Effector CD8-positive, alpha-beta T cell (primary cell): Measurements from ENCODE around the gene PXDN.
"Not testable (repeated sequence)": the region's sequence is repeated elsewhere in the genome, so short reads cannot be mapped to it uniquely, and the experiment has no call there.

ENCODE experiments used
- DNase-seq: peaks from one replicate; lab custom pipeline; 2025; lab: John Stamatoyannopoulos, UW

PXDN gene

DNA sequence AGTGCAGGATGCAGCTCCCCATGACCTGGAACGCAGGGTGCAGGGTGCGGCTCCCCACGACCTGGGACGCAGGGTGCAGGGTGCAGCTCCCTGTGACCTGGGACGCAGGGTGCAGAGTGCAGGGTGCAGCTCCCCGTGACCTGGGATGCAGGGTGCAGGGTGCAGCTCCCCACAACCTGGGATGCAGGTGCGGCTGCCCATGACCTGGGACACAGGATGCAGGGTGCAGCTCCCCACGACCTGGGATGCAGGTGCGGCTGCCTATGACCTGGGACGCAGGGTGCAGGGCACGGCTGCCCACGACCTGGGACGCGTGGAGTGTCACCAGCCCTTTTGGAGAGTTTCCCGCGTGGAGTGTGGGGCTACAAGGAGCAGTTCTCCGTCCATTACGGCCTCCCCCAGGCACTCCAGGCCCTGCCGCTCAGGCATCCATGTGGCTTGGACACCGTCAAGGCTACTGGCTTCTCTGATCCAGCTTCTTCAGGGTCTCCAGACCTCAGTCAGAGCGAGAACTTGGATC is 38.7 kb downstream of the PXDN start:
- no peak for DNase-seq

GRCh38 chr2:1704631-1705556 is 39.4 kb downstream of the PXDN start:
- no peak for DNase-seq

- no peak for DNase-seq
Observed at GRCh38 chr2:1702186-1702565, 42.1 kb downstream of the PXDN start.

- no peak for DNase-seq
Observed at GRCh38 chr2:1701556-1702185, 42.6 kb downstream of the PXDN start.

DNA sequence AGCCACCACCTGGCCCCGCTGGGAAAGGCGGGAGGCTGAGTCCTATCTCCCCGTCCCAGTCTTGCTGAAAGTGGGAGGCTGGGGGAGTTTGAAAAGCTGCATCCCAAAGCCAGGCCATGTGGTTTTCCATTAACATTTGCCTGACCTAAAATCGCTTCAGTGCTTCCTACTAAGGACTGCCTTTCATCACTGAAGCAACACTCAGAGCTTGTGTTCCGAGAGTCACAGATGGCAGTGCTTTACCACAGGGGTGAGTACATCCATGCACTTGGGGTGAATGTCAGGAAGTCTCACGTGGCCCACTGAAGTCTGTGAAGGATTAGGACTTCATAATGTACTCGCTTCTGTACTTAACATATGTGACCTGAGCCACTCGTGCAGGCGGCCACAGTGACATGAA is 43.3 kb downstream of the PXDN start:
- no peak for DNase-seq

DNA sequence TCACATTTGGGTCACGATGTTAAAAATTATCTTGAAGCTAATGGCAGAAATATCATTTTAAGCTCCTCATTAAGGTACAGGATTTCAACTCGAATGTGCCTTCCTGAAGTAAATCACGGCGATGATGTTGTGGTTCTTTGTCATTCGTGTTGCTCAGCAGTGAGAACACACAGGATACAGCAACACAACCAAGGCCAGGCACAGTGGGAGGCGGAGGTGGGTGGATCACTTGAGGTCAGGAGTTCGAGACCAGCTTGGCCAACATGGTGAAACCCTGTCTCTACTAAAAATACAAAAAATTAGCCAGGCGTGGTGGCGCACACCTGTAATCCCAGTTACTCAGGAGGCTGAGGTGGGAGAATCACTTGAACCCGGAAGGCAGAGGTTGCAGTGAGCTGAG is 43.9 kb downstream of the PXDN start:
- not testable (repeated sequence) for DNase-seq

DNA sequence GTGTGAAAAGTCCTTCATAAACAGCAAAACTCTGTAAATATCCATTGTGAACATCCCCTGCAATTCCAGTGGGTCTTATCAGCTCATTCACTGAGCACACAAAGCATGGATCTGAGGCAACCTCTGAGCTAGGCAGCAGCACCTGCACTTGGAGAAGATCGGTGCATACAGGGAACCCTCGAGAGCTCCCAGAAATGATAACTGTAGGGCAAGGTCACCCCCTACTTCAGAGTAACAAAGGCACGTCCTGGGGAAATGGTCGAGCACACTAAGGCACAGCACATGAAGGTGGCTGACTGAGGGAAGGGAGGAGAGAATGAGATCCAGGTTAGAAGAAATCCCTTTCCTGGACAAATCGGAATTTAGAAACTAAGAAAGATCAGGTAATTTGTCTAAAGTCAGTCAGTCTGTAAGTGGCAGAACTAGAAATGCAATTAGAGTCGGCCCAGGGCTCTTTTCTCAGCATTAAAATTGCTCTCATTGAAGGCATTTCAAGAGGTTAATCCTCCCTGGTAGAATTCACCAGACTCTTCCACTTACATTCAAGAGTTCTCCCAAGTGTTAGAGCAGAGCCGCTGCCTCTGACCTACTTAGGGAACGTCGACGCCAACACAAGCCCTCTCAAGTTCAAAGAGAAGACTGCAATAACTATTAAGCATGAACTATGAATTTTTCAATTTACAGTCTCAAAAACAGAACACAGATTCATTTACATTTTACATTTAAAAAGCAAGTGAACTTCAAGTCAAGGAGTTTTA is 45.9 kb downstream of the PXDN start:
- DNase-seq = no peak

DNA sequence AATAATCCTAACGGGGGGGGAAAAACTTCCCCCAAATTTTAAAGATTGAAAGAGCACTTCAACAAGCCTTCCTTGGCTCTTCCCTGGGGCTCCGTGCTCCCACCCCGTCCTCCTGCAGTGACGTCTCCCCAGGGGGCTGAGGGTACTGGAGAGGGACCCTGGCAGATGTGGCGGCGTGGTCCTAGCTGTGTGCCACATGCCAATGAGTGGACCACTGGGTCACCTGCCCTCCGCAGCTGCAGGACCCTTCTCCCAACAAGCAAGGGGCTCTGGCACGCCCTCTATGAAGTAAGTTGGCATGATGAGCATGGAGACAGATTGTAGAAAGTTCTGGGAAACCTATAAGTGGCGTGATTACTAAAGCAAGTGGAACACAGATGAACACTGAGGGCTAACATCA is 46.7 kb downstream of the PXDN start:
- no peak for DNase-seq

- no peak for DNase-seq
Observed at GRCh38 chr2:1696472-1696871, 47.8 kb downstream of the PXDN start.

- no peak for DNase-seq
Observed at GRCh38 chr2:1694371-1695271, 49.7 kb downstream of the PXDN start.

GRCh38 chr2:1693723-1694122 is 50.6 kb downstream of the PXDN start:
- no peak for DNase-seq

- DNase-seq = no peak
Observed at GRCh38 chr2:1692342-1692741, 52.0 kb downstream of the PXDN start.

GRCh38 chr2:1691366-1691765 is 52.9 kb downstream of the PXDN start:
- DNase-seq = no peak

GRCh38 chr2:1690056-1690775 is 54.1 kb downstream of the PXDN start:
- DNase-seq = no peak

DNA sequence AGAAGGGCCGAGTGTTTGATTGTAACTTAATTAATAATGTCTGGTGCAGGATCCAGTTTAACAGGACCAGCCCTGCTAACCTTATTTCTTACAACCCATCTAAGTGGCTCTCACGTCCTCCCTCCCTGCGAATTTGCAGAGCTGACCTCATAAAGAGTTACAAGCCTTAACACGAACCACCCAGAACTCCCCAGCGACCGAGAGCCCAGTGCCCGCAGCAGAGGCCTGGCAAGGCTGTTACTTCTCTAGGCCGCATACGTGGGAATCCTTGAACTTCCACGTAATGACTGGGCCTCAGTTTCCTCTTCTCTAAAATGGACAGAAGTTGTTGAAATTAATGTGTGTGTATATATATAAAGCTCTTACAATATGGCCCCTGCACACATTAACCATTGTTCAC is 55.5 kb downstream of the PXDN start:
- no peak for DNase-seq

DNA sequence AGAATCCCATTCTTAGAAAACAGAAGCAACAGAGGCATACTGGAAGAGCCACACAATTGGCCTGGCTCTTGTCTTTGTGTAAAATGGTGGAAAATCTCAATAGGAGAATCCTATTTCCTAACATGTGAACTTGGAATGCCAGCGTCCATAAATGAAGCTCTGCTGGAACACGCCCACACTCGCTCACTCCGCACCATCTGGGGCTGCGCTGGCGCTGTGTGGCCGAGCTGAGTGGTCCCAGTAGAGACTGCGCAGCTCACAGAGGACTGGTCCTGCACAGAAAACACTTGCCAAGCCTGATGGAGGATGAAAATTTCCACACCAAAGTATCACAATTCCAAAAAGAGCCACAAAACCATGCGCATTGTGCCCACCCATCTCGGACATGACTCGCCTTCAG is 56.2 kb downstream of the PXDN start:
- DNase-seq = no peak

GRCh38 chr2:1687254-1687653 is 57.1 kb downstream of the PXDN start:
- no peak for DNase-seq

DNA sequence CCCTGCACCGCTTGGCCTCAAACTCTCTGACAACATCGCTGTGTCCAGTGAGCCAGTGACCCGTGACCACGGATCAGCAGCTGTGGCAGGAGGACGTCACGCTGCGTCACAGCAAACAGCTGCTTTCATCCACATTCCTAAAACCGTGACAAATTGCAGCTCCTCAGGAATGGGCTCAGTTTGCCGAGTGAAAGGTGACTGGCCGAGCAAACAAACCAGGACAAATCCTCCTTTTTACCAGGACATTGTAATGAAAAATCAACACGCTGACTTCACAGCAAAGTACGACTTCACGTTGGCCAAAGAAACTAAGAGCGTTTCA is 57.6 kb downstream of the PXDN start:
- no peak for DNase-seq

- DNase-seq = no peak
Observed at GRCh38 chr2:1685957-1686783, 58.1 kb downstream of the PXDN start.
